Measurements from ENCODE around the gene CNST. TPM values are rescaled to one million over a fixed set of nuclear protein-coding genes. Genes with fewer than 3 reads are reported as not detected.
"Not testable (repeated sequence)": the region's sequence is repeated elsewhere in the genome, so short reads cannot be mapped to it uniquely, and the experiment has no call there.

CNST gene
- total RNA-seq, 1 donor from 2014 or later, result 26.4 TPM

- H3K4me1 Mint-ChIP-seq, result peaks cover 2% of the 10 kb centered on the region
- H3K27ac Mint-ChIP-seq, result no peak overlapping the region
- no peak overlapping the region for H3K4me3 Mint-ChIP-seq
- intact Hi-C loops (cut with micrococcal nuclease), result no loop called here
- no peaks in the 10 kb centered on the region for H3K9me3 Mint-ChIP-seq
- no peaks in the 10 kb centered on the region for H3K27me3 Mint-ChIP-seq
- H3K36me3 Mint-ChIP-seq (ENCODE audit: low read depth), result peaks cover 42% of the 10 kb centered on the region
- no peak for DNase-seq
Measured at GRCh38 chr1:246631426-246631825, 65.2 kb downstream of the CNST start.

- intact Hi-C loops (cut with micrococcal nuclease), result no loop called here
- Mint-ChIP-seq H3K27me3 (no peaks in the 10 kb centered on the region), H3K36me3 (ENCODE audit: low read depth) (peaks cover 34% of the 10 kb centered on the region), H3K4me1 (peaks cover 2% of the 10 kb centered on the region), H3K9me3 (no peaks in the 10 kb centered on the region), H3K4me3 (no peak overlapping the region), H3K27ac (no peak overlapping the region)
- DNase-seq, result no peak
Measured at GRCh38 chr1:246632281-246633168, 66.3 kb downstream of the CNST start.

GRCh38 chr1:246634659-246635058 lies 68.4 kb downstream of the CNST start:
- DNase-seq; H3K27ac Mint-ChIP-seq; H3K27me3 Mint-ChIP-seq; H3K4me3 Mint-ChIP-seq; H3K4me1 Mint-ChIP-seq; H3K9me3 Mint-ChIP-seq; intact Hi-C loops (cut with micrococcal nuclease): not testable (repeated sequence)
- H3K36me3 Mint-ChIP-seq (ENCODE audit: low read depth), result peaks cover 32% of the 10 kb centered on the region

- no peaks in the 10 kb centered on the region for H3K27me3 Mint-ChIP-seq
- no peak overlapping the region for H3K27ac Mint-ChIP-seq
- peaks cover 27% of the 10 kb centered on the region for H3K36me3 Mint-ChIP-seq (ENCODE audit: low read depth)
- no peaks in the 10 kb centered on the region for H3K4me1 Mint-ChIP-seq
- H3K4me3 Mint-ChIP-seq, result no peak overlapping the region
- peaks cover 4% of the 10 kb centered on the region for H3K9me3 Mint-ChIP-seq
- DNase-seq, result no peak
- intact Hi-C loops (cut with micrococcal nuclease), result no loop called here
Measured at GRCh38 chr1:246638941-246639655, 72.8 kb downstream of the CNST start.

GRCh38 chr1:246639732-246640131 lies 73.5 kb downstream of the CNST start:
- Mint-ChIP-seq H3K27me3 (no peaks in the 10 kb centered on the region), H3K4me3 (no peak overlapping the region), H3K4me1 (no peaks in the 10 kb centered on the region), H3K9me3 (peaks cover 4% of the 10 kb centered on the region), H3K36me3 (ENCODE audit: low read depth) (peaks cover 26% of the 10 kb centered on the region), H3K27ac (peak overlapping the region; percentile 59)
- DNase-seq, result no peak
- intact Hi-C loops (cut with micrococcal nuclease), result no loop called here

DNA sequence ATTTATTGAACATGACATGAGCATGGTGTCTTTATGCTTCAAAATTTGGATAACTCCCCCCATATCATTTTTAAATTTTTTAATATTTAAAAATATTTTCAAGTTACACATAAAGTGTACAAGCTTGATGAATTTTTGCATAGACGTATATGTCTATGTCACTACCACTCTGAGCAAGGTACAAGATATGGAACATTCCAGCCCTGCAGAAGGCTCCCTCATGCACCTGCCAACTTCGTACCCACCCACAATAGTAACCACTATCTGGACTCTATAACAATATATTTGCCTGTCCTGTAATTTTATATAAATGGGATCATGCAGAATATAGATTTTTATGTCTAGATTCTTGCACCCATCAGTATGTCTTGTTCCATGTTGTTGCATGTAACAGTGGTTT lies 74.5 kb downstream of the CNST start:
- no peak for DNase-seq
- H3K9me3 Mint-ChIP-seq, result peaks cover 4% of the 10 kb centered on the region
- intact Hi-C loops (cut with micrococcal nuclease), result no loop called here
- H3K4me1 Mint-ChIP-seq, result no peaks in the 10 kb centered on the region
- H3K4me3 Mint-ChIP-seq, result no peak overlapping the region
- peaks cover 24% of the 10 kb centered on the region for H3K36me3 Mint-ChIP-seq (ENCODE audit: low read depth)
- H3K27me3 Mint-ChIP-seq, result no peaks in the 10 kb centered on the region
- H3K27ac Mint-ChIP-seq, result no peak overlapping the region

DNA sequence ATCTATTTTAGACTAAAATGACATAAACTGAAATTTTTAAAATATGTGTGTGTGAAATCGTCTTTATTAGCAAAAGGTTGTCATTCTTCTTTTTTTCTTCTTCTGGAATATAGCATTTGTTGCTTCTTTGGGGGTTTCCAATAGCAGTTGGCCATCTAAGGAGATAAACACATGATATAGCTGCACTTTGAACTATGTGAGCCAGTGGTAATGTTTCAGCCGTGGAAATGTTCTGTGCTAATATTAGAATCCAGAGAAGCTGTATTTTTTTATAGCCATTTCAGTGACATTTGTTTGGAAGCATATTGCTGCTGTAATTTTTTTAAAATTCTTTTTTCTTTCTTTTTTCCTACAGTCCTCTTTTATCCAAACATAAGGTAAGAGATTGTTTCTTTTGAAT lies 75.1 kb downstream of the CNST start:
- Mint-ChIP-seq H3K9me3 (peaks cover 4% of the 10 kb centered on the region), H3K4me3 (no peak overlapping the region), H3K27me3 (no peaks in the 10 kb centered on the region), H3K4me1 (no peaks in the 10 kb centered on the region), H3K27ac (no peak overlapping the region), H3K36me3 (ENCODE audit: low read depth) (peaks cover 21% of the 10 kb centered on the region)
- no peak for DNase-seq
- intact Hi-C loops (cut with micrococcal nuclease), result no loop called here

GRCh38 chr1:246642719-246643118 lies 76.5 kb downstream of the CNST start:
- no peak overlapping the region for H3K27ac Mint-ChIP-seq
- DNase-seq, result no peak
- intact Hi-C loops (cut with micrococcal nuclease), result no loop called here
- H3K27me3 Mint-ChIP-seq, result no peaks in the 10 kb centered on the region
- no peak overlapping the region for H3K4me3 Mint-ChIP-seq
- H3K9me3 Mint-ChIP-seq, result peaks cover 4% of the 10 kb centered on the region
- peaks cover 26% of the 10 kb centered on the region for H3K36me3 Mint-ChIP-seq (ENCODE audit: low read depth)
- no peaks in the 10 kb centered on the region for H3K4me1 Mint-ChIP-seq

- no peak for DNase-seq
- intact Hi-C loops (cut with micrococcal nuclease), result no loop called here
- peaks cover 4% of the 10 kb centered on the region for H3K9me3 Mint-ChIP-seq
- H3K27ac Mint-ChIP-seq, result no peak overlapping the region
- H3K4me1 Mint-ChIP-seq, result peaks cover 2% of the 10 kb centered on the region
- no peaks in the 10 kb centered on the region for H3K27me3 Mint-ChIP-seq
- H3K36me3 Mint-ChIP-seq (ENCODE audit: low read depth), result peaks cover 37% of the 10 kb centered on the region
- H3K4me3 Mint-ChIP-seq, result no peak overlapping the region
Measured at GRCh38 chr1:246647113-246647512, 80.9 kb downstream of the CNST start.

GRCh38 chr1:246647513-246647912 lies 81.3 kb downstream of the CNST start:
- peaks cover 37% of the 10 kb centered on the region for H3K36me3 Mint-ChIP-seq (ENCODE audit: low read depth)
- H3K4me3 Mint-ChIP-seq, result no peak overlapping the region
- H3K9me3 Mint-ChIP-seq, result peaks cover 3% of the 10 kb centered on the region
- peaks cover 2% of the 10 kb centered on the region for H3K4me1 Mint-ChIP-seq
- intact Hi-C loops (cut with micrococcal nuclease), result no loop called here
- DNase-seq, result no peak
- H3K27ac Mint-ChIP-seq, result no peak overlapping the region
- H3K27me3 Mint-ChIP-seq, result no peaks in the 10 kb centered on the region

- Mint-ChIP-seq H3K27ac (no peak overlapping the region), H3K27me3 (no peaks in the 10 kb centered on the region), H3K36me3 (ENCODE audit: low read depth) (peaks cover 33% of the 10 kb centered on the region), H3K4me1 (peaks cover 2% of the 10 kb centered on the region), H3K9me3 (no peaks in the 10 kb centered on the region), H3K4me3 (no peak overlapping the region)
- no peak for DNase-seq
- intact Hi-C loops (cut with micrococcal nuclease), result no loop called here
Measured at GRCh38 chr1:246651012-246651695, 84.9 kb downstream of the CNST start.

DNA sequence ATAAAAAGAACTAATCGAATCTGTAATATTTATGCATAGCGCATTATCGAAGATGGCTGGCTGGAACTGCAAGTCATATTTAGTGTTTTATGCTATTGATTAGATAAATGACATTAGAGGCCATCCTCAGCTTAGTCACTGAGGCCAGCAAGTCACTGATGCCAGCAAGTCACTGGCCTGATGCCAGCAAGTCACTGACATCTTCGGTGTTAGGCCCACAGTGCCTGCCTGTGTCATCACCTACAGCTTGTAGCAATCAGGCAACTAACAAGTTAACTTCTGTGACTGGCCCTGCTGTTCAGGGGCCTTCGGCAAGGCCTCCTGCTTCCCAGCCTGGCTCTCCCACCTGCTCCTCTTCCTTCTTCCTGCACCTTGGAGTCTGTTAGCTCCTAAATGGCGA lies 92.3 kb downstream of the CNST start:
- H3K4me1 Mint-ChIP-seq, result peaks cover 3% of the 10 kb centered on the region
- H3K36me3 Mint-ChIP-seq (ENCODE audit: low read depth), result peaks cover 34% of the 10 kb centered on the region
- no peak overlapping the region for H3K27ac Mint-ChIP-seq
- no peak overlapping the region for H3K4me3 Mint-ChIP-seq
- H3K9me3 Mint-ChIP-seq, result no peaks in the 10 kb centered on the region
- intact Hi-C loops (cut with micrococcal nuclease), result no loop called here
- H3K27me3 Mint-ChIP-seq, result no peaks in the 10 kb centered on the region
- no peak for DNase-seq

- intact Hi-C loops (cut with micrococcal nuclease), result no loop called here
- H3K4me3 Mint-ChIP-seq, result no peak overlapping the region
- no peaks in the 10 kb centered on the region for H3K9me3 Mint-ChIP-seq
- DNase-seq, result no peak
- peaks cover 3% of the 10 kb centered on the region for H3K4me1 Mint-ChIP-seq
- peaks cover 27% of the 10 kb centered on the region for H3K36me3 Mint-ChIP-seq (ENCODE audit: low read depth)
- no peak overlapping the region for H3K27ac Mint-ChIP-seq
- no peaks in the 10 kb centered on the region for H3K27me3 Mint-ChIP-seq
Measured at GRCh38 chr1:246659594-246660140, 93.4 kb downstream of the CNST start.

- Mint-ChIP-seq H3K36me3 (ENCODE audit: low read depth) (peaks cover 30% of the 10 kb centered on the region), H3K4me3 (no peak overlapping the region), H3K27ac (no peak overlapping the region), H3K4me1 (peaks cover 3% of the 10 kb centered on the region), H3K9me3 (no peaks in the 10 kb centered on the region), H3K27me3 (no peaks in the 10 kb centered on the region)
- no peak for DNase-seq
- intact Hi-C loops (cut with micrococcal nuclease), result no loop called here
Measured at GRCh38 chr1:246661451-246661850, 95.2 kb downstream of the CNST start.

All from activated CD4-positive, alpha-beta T cell treated with anti-CD3 and anti-CD28 coated beads, Interleukin-2, amount 10 ng/mL, durations not matched to agents 24 days and 14 days (primary cell).